HUES6 (cell line): ENCODE data around the gene CATSPER4.
"Not testable (repeated sequence)": the region's sequence is repeated elsewhere in the genome, so short reads cannot be mapped to it uniquely, and the experiment has no call there.

Source experiments
- H3K27ac ChIP-seq: 2 replicates; pipeline ENCODE4 v1.7.0; 2013; ENCODE audit warnings: low read depth, mild to moderate bottlenecking, low read length, inconsistent platforms
- H3K27me3 ChIP-seq: 2 replicates; pipeline ENCODE4 v1.6.1; 2013; ENCODE audit warnings: low read length; ENCODE audit not compliant: control insufficient read depth, insufficient read depth
- H3K36me3 ChIP-seq: 2 replicates; pipeline ENCODE4 v1.6.1; 2013; ENCODE audit warnings: low read length; ENCODE audit not compliant: control insufficient read depth, insufficient read depth
- H3K4me1 ChIP-seq: 2 replicates; pipeline ENCODE4 v1.6.1; 2013; ENCODE audit warnings: low read length; ENCODE audit not compliant: control insufficient read depth, insufficient read depth
- H3K4me3 ChIP-seq: 2 replicates; pipeline ENCODE4 v1.5.1; 2013; ENCODE audit warnings: low read depth, low read length
- H3K9ac ChIP-seq: one replicate; pipeline ENCODE4 v1.6.1; 2013; ENCODE audit warnings: mild to moderate bottlenecking, low read length
- H3K9me3 ChIP-seq: 2 replicates; pipeline ENCODE4 v1.6.1; 2013; ENCODE audit warnings: low read depth, low read length; ENCODE audit not compliant: control insufficient read depth, insufficient read depth

CATSPER4 gene

GRCh38 chr1:26225033-26225831 lies 34.8 kb downstream of the CATSPER4 start:
- H3K36me3 ChIP-seq = no peaks in the 10 kb centered on the region
- no peak overlapping the region for H3K27ac ChIP-seq
- peak overlapping the region; percentile 44 for H3K9ac ChIP-seq
- peaks cover 5% of the 10 kb centered on the region; the same call in 1 of the 2 replicates for H3K4me1 ChIP-seq
- peaks cover 61% of the 10 kb centered on the region for H3K27me3 ChIP-seq
- no peaks in the 10 kb centered on the region for H3K9me3 ChIP-seq
- peak overlapping the region; percentile 73 for H3K4me3 ChIP-seq

DNA sequence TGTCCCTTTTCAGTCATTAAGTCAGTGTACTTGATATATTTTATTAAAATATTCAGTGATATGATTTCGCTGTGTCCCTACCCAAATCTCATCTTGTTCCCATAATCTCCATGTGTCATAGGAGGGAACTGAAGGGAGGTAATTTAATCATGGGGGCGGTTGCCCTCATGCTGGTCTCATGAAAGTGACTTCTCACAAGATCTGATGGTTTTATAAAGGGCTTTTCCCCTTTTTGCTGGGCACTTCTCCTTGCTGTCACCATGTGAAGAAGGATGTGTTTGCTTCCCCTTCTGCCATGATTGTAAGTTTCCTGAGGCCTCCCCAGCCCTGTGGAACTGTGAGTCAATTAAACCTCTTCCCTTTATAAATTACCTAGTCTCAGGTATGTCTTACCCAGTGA lies 40.3 kb downstream of the CATSPER4 start:
- peaks cover 13% of the 10 kb centered on the region for H3K27me3 ChIP-seq
- H3K9me3 ChIP-seq, H3K9ac ChIP-seq, H3K27ac ChIP-seq, H3K4me3 ChIP-seq, H3K36me3 ChIP-seq, H3K4me1 ChIP-seq: not testable (repeated sequence)

GRCh38 chr1:26233903-26234643 lies 43.7 kb downstream of the CATSPER4 start, which contains the start of gene CEP85:
Gene CEP85, plus strand, starts transcription at chr1:26234200. Its CDS starts 5,584 bp downstream, at chr1:26239784.
- no peaks in the 10 kb centered on the region for H3K9me3 ChIP-seq
- H3K9ac ChIP-seq = peak within 1 kb of the TSS; percentile 90
- no peaks in the 10 kb centered on the region for H3K27me3 ChIP-seq
- H3K36me3 ChIP-seq = no peaks in the 10 kb centered on the region; the same call in 1 of the 2 replicates
- no peak within 1 kb of the TSS for H3K27ac ChIP-seq
- peak within 1 kb of the TSS; percentile 96 for H3K4me3 ChIP-seq
- peaks cover 4% of the 10 kb centered on the region for H3K4me1 ChIP-seq

- H3K4me1 ChIP-seq = peaks cover 4% of the 10 kb centered on the region
Observed at GRCh38 chr1:26234644-26235370, 44.4 kb downstream of the CATSPER4 start.

DNA sequence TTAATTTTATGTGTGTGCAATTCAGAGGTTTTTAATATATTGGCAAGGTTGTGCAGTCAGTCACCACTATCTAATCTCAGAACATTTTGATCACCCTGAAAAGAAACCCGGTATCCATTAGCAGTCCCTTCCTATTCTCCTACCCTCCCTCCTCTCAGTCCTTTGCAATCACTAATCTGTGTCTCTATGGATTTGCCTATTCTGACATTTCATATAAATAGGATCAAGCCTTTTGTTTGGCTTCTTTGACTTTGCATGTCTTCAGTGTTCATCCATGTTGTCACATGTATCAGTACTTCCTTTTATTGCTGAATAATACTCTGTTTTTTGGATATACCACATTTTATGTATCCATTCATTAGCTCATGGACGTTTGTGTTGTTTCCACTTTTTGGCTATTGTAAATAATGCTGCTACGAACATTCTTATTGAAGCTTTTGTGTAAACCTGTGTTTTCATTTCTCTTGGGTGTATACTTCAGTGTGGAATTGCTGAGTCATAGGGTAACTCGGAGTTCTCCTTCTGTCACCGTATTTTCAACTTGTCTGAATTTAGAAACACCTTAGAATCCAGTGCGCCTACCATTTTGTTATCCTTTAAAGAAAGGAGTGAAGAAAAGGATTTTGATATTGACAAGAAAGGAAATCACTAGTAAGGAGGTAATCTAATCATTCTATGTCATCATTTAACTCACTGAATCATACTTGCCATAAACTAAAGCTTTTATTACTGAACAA lies 47.0 kb downstream of the CATSPER4 start:
- Histone ChIP-seq H3K4me3 (no peak overlapping the region), H3K27ac (no peak overlapping the region), H3K4me1 (peaks cover 4% of the 10 kb centered on the region), H3K9ac (no peak overlapping the region), H3K36me3 (peaks cover 16% of the 10 kb centered on the region), H3K9me3 (no peaks in the 10 kb centered on the region), H3K27me3 (no peaks in the 10 kb centered on the region)

More at GRCh38 chr1:26234644-26235370, 44.4 kb downstream of the CATSPER4 start:
- Histone ChIP-seq H3K4me3 (peak overlapping the region; percentile 96), H3K9me3 (no peaks in the 10 kb centered on the region), H3K27ac (no peak overlapping the region), H3K27me3 (no peaks in the 10 kb centered on the region), H3K36me3 (peaks cover 4% of the 10 kb centered on the region), H3K9ac (peak overlapping the region; percentile 90)

- no peaks in the 10 kb centered on the region for H3K4me1 ChIP-seq
- no peak overlapping the region for H3K9ac ChIP-seq
- H3K27me3 ChIP-seq = no peaks in the 10 kb centered on the region
- H3K4me3 ChIP-seq = no peak overlapping the region
- no peaks in the 10 kb centered on the region for H3K9me3 ChIP-seq
- H3K27ac ChIP-seq = no peak overlapping the region
- H3K36me3 ChIP-seq = peaks cover 32% of the 10 kb centered on the region
Observed at GRCh38 chr1:26239936-26240335, 49.5 kb downstream of the CATSPER4 start.
